Colonic mucosa (tissue), 4 donors: Measurements from ENCODE around the gene SH3TC1. TPM values are rescaled to one million over a fixed set of nuclear protein-coding genes. Genes with fewer than 3 reads are reported as not detected.

Experiments used
- DNase-seq: peaks from one replicate; pipeline ENCODE4 v3.0.0-alpha.2; 2020
- H3K27ac ChIP-seq: fragments of 200-600 bp; one replicate; pipeline ENCODE4 v1.8.0; 2021
- H3K27me3 ChIP-seq: fragments of 200-600 bp; one replicate; pipeline ENCODE4 v1.8.0; 2021
- H3K36me3 ChIP-seq: fragments of 200-600 bp; one replicate; pipeline ENCODE4 v1.8.0; 2021
- H3K4me1 ChIP-seq: fragments of 200-600 bp; one replicate; pipeline ENCODE4 v1.8.0; 2021; ENCODE audit warnings: mild to moderate bottlenecking
- H3K4me3 ChIP-seq: fragments of 200-600 bp; one replicate; pipeline ENCODE4 v1.8.0; 2021
- H3K9ac ChIP-seq, 2 donors: one replicate each; pipeline ENCODE4 v1.7.0; 2013; ENCODE audit warnings: control low read depth in 2 of 2, low read depth in 2 of 2, low read length in 2 of 2
- H3K9me3 ChIP-seq: fragments of 200-600 bp; one replicate; pipeline ENCODE4 v1.8.0; 2021
- intact Hi-C: fragments of 100-400 bp; cut with DNase I; formaldehyde crosslinking; loops from one replicate; pipeline ENCODE4 v1.14.1; 2022
- total RNA-seq, 2 donors: library from RNA; stranded (reverse); fragmentation: NEBNext Ultra II Directional in 1 of 2; extraction: Animal tissue kit (Norgen Biotek cat#: 25700) in 1 of 2; gene quantifications; one replicate each; pipeline ENCODE4 v1.2.1, GENCODE V29; 2021
- TF ChIP-seq, protein P1 (sequence below): fragments of 200-600 bp; IDR thresholded peaks from one replicate; pipeline ENCODE4 v1.8.0; 2022; ENCODE audit warnings: antibody characterized with exemption, mild to moderate bottlenecking
- donor health status: healthy.
- donor health status: DM: no; HTN: no; CAD: no.
- donor health status: DM: no; HTN: no; CAD: no.

Gene SH3TC1
- total RNA-seq, 2 donors from 2014 or later: 10.8 to 22.5 TPM

- no peaks in the 10 kb centered on the region for H3K36me3 ChIP-seq
These were observed 28.2 kb downstream of the SH3TC1 start for GRCh38 chr4:8227201-8227770.

GRCh38 chr4:8227771-8228318, 28.8 kb downstream of the SH3TC1 start:
- Histone ChIP-seq H3K9me3 (no peaks in the 10 kb centered on the region), H3K4me3 (no peak overlapping the region), H3K9ac (peak overlapping the region in 1 of 2 donors; percentile 35), H3K27me3 (no peaks in the 10 kb centered on the region), H3K4me1 (peaks cover 8% of the 10 kb centered on the region), H3K27ac (no peak overlapping the region), H3K36me3 (no peaks in the 10 kb centered on the region)
- no peak for DNase-seq
- TF ChIP-seq, protein P1, sequence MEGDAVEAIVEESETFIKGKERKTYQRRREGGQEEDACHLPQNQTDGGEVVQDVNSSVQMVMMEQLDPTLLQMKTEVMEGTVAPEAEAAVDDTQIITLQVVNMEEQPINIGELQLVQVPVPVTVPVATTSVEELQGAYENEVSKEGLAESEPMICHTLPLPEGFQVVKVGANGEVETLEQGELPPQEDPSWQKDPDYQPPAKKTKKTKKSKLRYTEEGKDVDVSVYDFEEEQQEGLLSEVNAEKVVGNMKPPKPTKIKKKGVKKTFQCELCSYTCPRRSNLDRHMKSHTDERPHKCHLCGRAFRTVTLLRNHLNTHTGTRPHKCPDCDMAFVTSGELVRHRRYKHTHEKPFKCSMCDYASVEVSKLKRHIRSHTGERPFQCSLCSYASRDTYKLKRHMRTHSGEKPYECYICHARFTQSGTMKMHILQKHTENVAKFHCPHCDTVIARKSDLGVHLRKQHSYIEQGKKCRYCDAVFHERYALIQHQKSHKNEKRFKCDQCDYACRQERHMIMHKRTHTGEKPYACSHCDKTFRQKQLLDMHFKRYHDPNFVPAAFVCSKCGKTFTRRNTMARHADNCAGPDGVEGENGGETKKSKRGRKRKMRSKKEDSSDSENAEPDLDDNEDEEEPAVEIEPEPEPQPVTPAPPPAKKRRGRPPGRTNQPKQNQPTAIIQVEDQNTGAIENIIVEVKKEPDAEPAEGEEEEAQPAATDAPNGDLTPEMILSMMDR: no peak
- intact Hi-C loops: no loop called here

More at GRCh38 chr4:8227201-8227770, 28.2 kb downstream of the SH3TC1 start:
- no peak overlapping the region for H3K4me3 ChIP-seq
- H3K27ac ChIP-seq: no peak overlapping the region
- TF ChIP-seq, protein P1: no peak
- intact Hi-C loops: no loop called here
- H3K9me3 ChIP-seq: no peaks in the 10 kb centered on the region
- no peak for DNase-seq
- H3K4me1 ChIP-seq: peaks cover 8% of the 10 kb centered on the region
- H3K9ac ChIP-seq: no peak overlapping the region
- H3K27me3 ChIP-seq: no peaks in the 10 kb centered on the region

DNA sequence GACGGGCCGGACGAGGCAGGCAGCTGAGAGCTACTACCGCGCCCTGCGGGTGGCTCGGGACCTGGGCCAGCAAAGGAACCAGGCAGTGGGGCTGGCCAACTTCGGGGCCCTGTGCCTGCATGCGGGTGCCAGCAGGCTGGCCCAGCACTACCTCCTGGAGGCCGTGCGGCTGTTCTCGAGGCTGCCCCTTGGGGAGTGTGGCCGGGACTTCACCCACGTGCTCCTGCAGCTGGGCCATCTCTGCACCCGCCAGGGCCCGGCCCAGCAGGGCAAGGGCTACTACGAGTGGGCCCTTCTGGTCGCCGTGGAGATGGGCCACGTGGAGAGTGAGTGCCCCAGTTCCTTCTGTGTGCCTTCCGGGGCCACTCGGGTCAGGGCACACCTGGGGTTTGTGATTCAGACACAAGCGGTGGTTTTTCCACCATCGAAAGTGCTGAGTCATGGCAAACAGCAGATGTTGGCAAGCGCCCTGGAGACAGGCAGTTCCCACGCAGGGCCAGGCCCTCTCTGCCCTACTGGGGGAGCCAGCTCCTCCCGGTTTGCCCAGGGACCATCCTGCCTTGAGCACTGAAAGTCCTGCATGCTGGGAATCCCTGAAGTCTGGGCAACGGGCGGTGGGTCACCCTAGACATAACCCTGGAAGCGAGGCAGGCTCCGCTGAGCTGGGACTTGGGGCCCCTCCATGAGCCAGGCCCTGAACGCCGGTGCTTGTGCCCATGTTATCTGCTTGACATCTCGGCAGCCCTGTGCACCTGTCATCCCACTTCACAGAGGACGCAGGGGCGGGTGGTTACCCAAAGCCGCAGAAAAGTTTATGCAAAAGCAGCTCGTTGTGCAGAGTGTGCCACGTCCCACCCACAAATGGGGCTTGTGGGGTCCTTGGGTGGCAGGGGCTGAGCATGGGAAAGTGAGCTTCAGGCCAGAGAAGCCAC, 29.5 kb downstream of the SH3TC1 start:
- peak overlapping the region in 1 of 2 donors; percentile 36 for H3K9ac ChIP-seq

DNA sequence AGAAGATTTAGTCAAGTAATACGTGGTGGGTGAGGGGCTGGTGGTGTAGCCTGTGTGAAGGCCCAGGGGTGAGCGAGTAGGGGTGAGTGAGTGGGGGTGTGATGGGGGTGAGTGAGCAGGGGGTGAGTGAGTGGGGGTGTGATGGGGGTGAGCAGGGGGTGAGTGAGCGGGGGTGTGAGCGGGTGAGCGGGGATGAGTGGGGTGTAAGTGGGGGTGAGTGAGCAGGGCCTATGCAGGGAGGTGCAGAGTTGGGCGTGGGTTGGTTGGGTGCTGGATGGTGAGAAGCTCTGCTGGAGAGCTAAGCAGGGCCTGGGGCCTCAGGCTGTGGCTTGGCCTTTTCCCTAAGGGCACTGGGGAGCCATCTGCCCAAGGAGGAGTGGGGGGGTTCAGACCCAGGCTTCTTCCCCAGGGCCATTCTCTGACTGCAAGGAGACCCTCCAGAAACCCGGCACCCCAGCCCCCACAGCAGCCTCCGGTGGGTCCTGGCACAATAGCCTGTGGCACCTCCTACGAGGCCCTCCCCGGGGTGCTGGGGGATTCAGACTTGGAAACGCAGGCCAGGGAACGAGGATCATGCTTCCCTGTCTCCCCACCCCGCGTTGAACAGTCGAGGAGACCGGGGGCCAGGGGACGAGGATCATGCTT, 30.4 kb downstream of the SH3TC1 start:
- TF ChIP-seq, protein P1: no peak
- H3K27ac ChIP-seq: no peak overlapping the region
- intact Hi-C loops: no loop called here
- H3K4me3 ChIP-seq: no peak overlapping the region
- no peaks in the 10 kb centered on the region for H3K9me3 ChIP-seq
- DNase-seq: no peak
- no peaks in the 10 kb centered on the region for H3K27me3 ChIP-seq
- peaks cover 8% of the 10 kb centered on the region for H3K4me1 ChIP-seq
- H3K36me3 ChIP-seq: no peaks in the 10 kb centered on the region
- no peak overlapping the region for H3K9ac ChIP-seq

More for the DNA sequence above, 29.5 kb downstream of the SH3TC1 start:
- peak; percentile 67 for DNase-seq
- Histone ChIP-seq H3K9me3 (no peaks in the 10 kb centered on the region), H3K36me3 (no peaks in the 10 kb centered on the region), H3K27me3 (no peaks in the 10 kb centered on the region), H3K4me1 (peaks cover 8% of the 10 kb centered on the region), H3K27ac (peak overlapping the region; percentile 36), H3K4me3 (no peak overlapping the region)
- intact Hi-C loops: no loop called here
- TF ChIP-seq, protein P1: no peak

DNA sequence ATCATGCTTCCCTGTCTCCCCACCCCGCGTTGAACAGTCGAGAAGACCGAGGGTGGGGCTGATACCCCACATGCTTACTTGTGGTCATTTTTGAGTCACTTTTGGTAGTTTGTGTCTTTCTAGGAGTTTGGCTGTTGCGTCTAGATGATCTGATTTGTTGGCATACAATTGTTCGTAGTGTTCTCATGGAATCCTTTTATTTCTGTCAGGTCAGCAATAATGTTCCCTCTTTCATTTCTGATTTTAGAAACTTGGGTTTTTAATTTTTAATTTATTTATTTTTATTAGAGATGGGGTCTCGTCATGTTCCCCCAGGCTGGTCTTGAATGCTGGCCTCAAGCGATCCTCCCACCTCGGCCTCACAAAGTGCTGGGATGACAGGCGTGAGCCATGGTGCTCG, 30.9 kb downstream of the SH3TC1 start:
- Histone ChIP-seq H3K36me3 (no peaks in the 10 kb centered on the region), H3K27me3 (no peaks in the 10 kb centered on the region), H3K4me1 (peaks cover 8% of the 10 kb centered on the region), H3K4me3 (no peak overlapping the region), H3K9me3 (no peaks in the 10 kb centered on the region), H3K27ac (no peak overlapping the region), H3K9ac (no peak overlapping the region)
- DNase-seq: no peak
- intact Hi-C loops: no loop called here
- TF ChIP-seq, protein P1: no peak
